Astrocyte (in vitro differentiated cells and primary cell): Measurements from ENCODE around the gene PSMA4. TPM values are rescaled to one million over a fixed set of nuclear protein-coding genes. Genes with fewer than 3 reads are reported as not detected.

Experiments
- DNase-seq: peaks from one replicate; pipeline ENCODE4 v3.0.0-alpha.2; 2010; ENCODE audit warnings: low read depth
- FAIRE-seq: peaks from 2 replicates; lab custom pipeline; 2011; peaks lifted over from hg19 to GRCh38; lab: Jason Lieb, UNC
- H2AFZ ChIP-seq: 2 replicates; pipeline ENCODE4 v1.6.0; 2012; ENCODE audit warnings: low read depth, low read length, inconsistent platforms
- H3K27ac ChIP-seq: 2 replicates; pipeline ENCODE4 v1.5.1; 2011; ENCODE audit warnings: low read depth, low read length, inconsistent platforms
- H3K27me3 ChIP-seq: 2 replicates; pipeline ENCODE4 v1.6.0; 2011; ENCODE audit warnings: low read length, inconsistent platforms; ENCODE audit not compliant: insufficient read depth
- H3K36me3 ChIP-seq: 2 replicates; pipeline ENCODE4 v1.5.1; 2011; ENCODE audit warnings: low read length, inconsistent platforms; ENCODE audit not compliant: insufficient read depth
- H3K4me1 ChIP-seq: 2 replicates; pipeline ENCODE4 v1.5.1; 2011; ENCODE audit warnings: low read length, inconsistent platforms; ENCODE audit not compliant: insufficient read depth
- H3K4me2 ChIP-seq: 2 replicates; pipeline ENCODE4 v1.6.0; 2012; ENCODE audit warnings: low read length, inconsistent platforms
- H3K4me3 ChIP-seq: 2 replicates; pipeline ENCODE4 v1.5.1; 2011; ENCODE audit warnings: low read depth, mild to moderate bottlenecking, low read length, inconsistent platforms; ENCODE audit not compliant: insufficient read depth
- H3K79me2 ChIP-seq: 2 replicates; pipeline ENCODE4 v1.6.0; 2012; ENCODE audit warnings: mild to moderate bottlenecking, low read length, inconsistent platforms; ENCODE audit not compliant: insufficient read depth
- H3K9ac ChIP-seq: 2 replicates; pipeline ENCODE4 v1.6.0; 2012; ENCODE audit warnings: mild to moderate bottlenecking, low read length, inconsistent platforms
- H3K9me3 ChIP-seq: 2 replicates; pipeline ENCODE4 v1.5.1; 2012; ENCODE audit warnings: low read depth, mild to moderate bottlenecking, low read length, inconsistent platforms; ENCODE audit not compliant: insufficient read depth
- H4K20me1 ChIP-seq: 2 replicates; pipeline ENCODE4 v1.6.0; 2012; ENCODE audit warnings: low read length, inconsistent platforms; ENCODE audit not compliant: insufficient read depth
- H3K27ac Mint-ChIP-seq: one replicate; pipeline ENCODE4 v1.8.0; 2021; ENCODE audit warnings: mild to moderate bottlenecking, mixed read lengths; ENCODE audit not compliant: unreplicated experiment
- H3K27me3 Mint-ChIP-seq: one replicate; pipeline ENCODE4 v1.8.0; 2021; ENCODE audit warnings: low read depth, mixed read lengths; ENCODE audit not compliant: unreplicated experiment
- H3K36me3 Mint-ChIP-seq: one replicate; pipeline ENCODE4 v1.8.0; 2021; ENCODE audit warnings: low read depth, mixed read lengths; ENCODE audit not compliant: unreplicated experiment
- H3K4me1 Mint-ChIP-seq: one replicate; pipeline ENCODE4 v1.8.0; 2021; ENCODE audit warnings: low read depth, mixed read lengths; ENCODE audit not compliant: unreplicated experiment
- H3K4me3 Mint-ChIP-seq: one replicate; pipeline ENCODE4 v1.8.0; 2021; ENCODE audit warnings: mild to moderate bottlenecking, moderate library complexity, mixed read lengths; ENCODE audit not compliant: unreplicated experiment
- H3K9me3 Mint-ChIP-seq: one replicate; pipeline ENCODE4 v1.8.0; 2021; ENCODE audit warnings: mild to moderate bottlenecking, mixed read lengths; ENCODE audit not compliant: unreplicated experiment
- EZH2 ChIP-seq: IDR thresholded peaks from 2 replicates; pipeline ENCODE4 v1.6.1; 2012; ENCODE audit warnings: mild to moderate bottlenecking, low read length, inconsistent platforms; ENCODE audit not compliant: insufficient read depth
- total RNA-seq: library from RNA; stranded (reverse); gene quantifications from 2 replicates; pipeline ENCODE4 v1.2.1, GENCODE V29; 2021
- TF ChIP-seq, protein P1 (sequence below): IDR thresholded peaks from 2 replicates; pipeline ENCODE4 v1.5.1; 2011; ENCODE audit warnings: low read depth, mild to moderate bottlenecking, inconsistent platforms, low read length, moderate library complexity; ENCODE audit not compliant: insufficient read depth

Gene PSMA4
- total RNA-seq, 1 donor from 2014 or later = 205 TPM

DNA sequence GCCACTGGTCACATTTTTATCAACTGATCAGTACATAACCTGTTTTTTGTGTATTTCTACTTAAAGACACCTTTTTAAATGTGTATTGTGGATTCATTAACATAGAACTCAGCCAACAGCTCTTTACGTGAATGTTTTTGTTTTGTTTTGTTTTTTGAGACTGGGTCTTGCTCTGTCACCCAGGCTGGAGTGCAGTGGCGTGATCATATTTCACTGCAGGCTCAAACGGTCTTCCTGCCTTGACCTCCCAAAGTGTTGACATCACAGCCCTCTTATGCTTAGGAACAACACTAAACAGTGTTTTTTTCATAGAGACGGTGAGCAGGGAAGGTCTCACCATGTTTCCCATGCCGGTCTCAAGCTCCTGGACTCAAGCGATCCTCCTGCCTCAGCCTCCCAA lies 9.9 kb downstream of the PSMA4 start:
- DNase-seq (no peak), FAIRE-seq (no peak)
- Mint-ChIP-seq H3K9me3 (no peaks in the 10 kb centered on the region), H3K4me1 (no peaks in the 10 kb centered on the region), H3K27ac (no peak overlapping the region), H3K4me3 (no peak overlapping the region), H3K36me3 (peaks cover 16% of the 10 kb centered on the region), H3K27me3 (no peaks in the 10 kb centered on the region)
- Histone ChIP-seq H3K27me3 (no peaks in the 10 kb centered on the region), H3K9me3 (no peaks in the 10 kb centered on the region), H4K20me1 (peaks cover 15% of the 10 kb centered on the region), H3K36me3 (peaks cover 49% of the 10 kb centered on the region), H3K4me3 (no peak overlapping the region), H2AFZ (no peak overlapping the region), H3K4me1 (no peaks in the 10 kb centered on the region), H3K27ac (no peak overlapping the region), H3K4me2 (no peak overlapping the region), H3K79me2 (no peaks in the 10 kb centered on the region), H3K9ac (no peak overlapping the region)
- TF ChIP-seq, protein P1, sequence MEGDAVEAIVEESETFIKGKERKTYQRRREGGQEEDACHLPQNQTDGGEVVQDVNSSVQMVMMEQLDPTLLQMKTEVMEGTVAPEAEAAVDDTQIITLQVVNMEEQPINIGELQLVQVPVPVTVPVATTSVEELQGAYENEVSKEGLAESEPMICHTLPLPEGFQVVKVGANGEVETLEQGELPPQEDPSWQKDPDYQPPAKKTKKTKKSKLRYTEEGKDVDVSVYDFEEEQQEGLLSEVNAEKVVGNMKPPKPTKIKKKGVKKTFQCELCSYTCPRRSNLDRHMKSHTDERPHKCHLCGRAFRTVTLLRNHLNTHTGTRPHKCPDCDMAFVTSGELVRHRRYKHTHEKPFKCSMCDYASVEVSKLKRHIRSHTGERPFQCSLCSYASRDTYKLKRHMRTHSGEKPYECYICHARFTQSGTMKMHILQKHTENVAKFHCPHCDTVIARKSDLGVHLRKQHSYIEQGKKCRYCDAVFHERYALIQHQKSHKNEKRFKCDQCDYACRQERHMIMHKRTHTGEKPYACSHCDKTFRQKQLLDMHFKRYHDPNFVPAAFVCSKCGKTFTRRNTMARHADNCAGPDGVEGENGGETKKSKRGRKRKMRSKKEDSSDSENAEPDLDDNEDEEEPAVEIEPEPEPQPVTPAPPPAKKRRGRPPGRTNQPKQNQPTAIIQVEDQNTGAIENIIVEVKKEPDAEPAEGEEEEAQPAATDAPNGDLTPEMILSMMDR = no peak
- TF ChIP-seq EZH2 = no peak

DNA sequence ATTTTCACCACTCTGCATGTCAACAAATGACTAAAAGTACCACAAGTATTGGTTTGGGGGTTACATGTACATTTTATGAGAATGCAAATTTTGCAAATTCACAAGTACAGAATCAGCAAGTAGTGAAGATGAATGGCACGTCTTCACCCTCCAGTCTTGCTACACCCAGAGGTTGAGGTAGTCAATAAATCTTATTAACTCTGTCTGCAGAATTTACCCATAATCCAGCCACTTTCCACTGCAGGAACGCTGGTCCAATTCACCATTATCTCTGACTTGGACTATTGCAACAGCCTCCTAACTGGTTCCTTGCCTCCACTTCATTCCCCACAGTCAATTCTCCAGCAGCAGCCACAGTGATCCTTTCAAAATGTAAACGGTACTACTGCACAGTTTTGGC lies 10.6 kb downstream of the PSMA4 start:
- Mint-ChIP-seq H3K9me3 (no peaks in the 10 kb centered on the region), H3K27ac (no peak overlapping the region), H3K27me3 (no peaks in the 10 kb centered on the region), H3K4me3 (no peak overlapping the region), H3K4me1 (no peaks in the 10 kb centered on the region), H3K36me3 (peaks cover 11% of the 10 kb centered on the region)
- Histone ChIP-seq H3K4me1 (no peaks in the 10 kb centered on the region), H3K27me3 (no peaks in the 10 kb centered on the region), H2AFZ (no peak overlapping the region), H3K9ac (no peak overlapping the region), H3K36me3 (peaks cover 43% of the 10 kb centered on the region), H3K4me2 (no peak overlapping the region), H4K20me1 (peaks cover 13% of the 10 kb centered on the region), H3K9me3 (no peaks in the 10 kb centered on the region), H3K27ac (no peak overlapping the region), H3K4me3 (no peak overlapping the region), H3K79me2 (no peaks in the 10 kb centered on the region)
- FAIRE-seq = no peak
- no peak for DNase-seq
- no peak for TF ChIP-seq EZH2
- TF ChIP-seq, protein P1 = no peak

DNA sequence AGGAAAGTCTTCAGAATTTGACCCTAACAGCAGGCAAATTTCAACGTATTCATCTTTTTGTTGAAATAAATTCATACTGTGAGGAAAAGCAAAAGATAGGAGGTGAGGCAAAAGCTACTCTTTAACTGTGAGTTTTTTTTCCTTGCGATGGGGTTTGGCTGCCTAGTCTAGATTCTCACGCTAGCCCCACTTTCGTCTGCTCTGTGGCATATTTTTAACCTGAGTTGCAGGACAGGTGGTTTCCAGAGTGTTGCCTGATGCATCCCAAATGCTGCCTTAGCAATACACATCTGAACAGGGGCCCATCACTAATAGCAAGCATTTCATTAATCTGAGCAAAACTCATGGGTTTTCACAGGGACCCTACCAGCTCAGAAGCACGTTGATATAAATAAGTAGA lies 11.7 kb downstream of the PSMA4 start:
- no peak overlapping the region for H3K9ac ChIP-seq
- peaks cover 10% of the 10 kb centered on the region for H3K36me3 Mint-ChIP-seq
- H3K4me3 ChIP-seq = no peak overlapping the region
- H3K4me1 ChIP-seq = no peaks in the 10 kb centered on the region
- no peak overlapping the region for H3K4me3 Mint-ChIP-seq
- H3K9me3 ChIP-seq = no peaks in the 10 kb centered on the region
- H3K79me2 ChIP-seq = no peaks in the 10 kb centered on the region
- DNase-seq (no peak), FAIRE-seq (no peak)
- no peak for TF ChIP-seq EZH2
- TF ChIP-seq, protein P1 = no peak
- H4K20me1 ChIP-seq = peaks cover 10% of the 10 kb centered on the region
- peaks cover 35% of the 10 kb centered on the region for H3K36me3 ChIP-seq
- H3K27ac Mint-ChIP-seq = no peak overlapping the region
- H3K27me3 Mint-ChIP-seq = peaks cover 1% of the 10 kb centered on the region
- H2AFZ ChIP-seq = no peak overlapping the region
- no peaks in the 10 kb centered on the region for H3K4me1 Mint-ChIP-seq
- H3K9me3 Mint-ChIP-seq = no peaks in the 10 kb centered on the region
- H3K4me2 ChIP-seq = no peak overlapping the region
- H3K27ac ChIP-seq = no peak overlapping the region
- no peaks in the 10 kb centered on the region for H3K27me3 ChIP-seq
